Measurements from ENCODE around the gene TRIP12.
A peak's percentile ranks its signal among the peaks of the same experiment; 100 is the strongest.
"Not testable (repeated sequence)": the region's sequence is repeated elsewhere in the genome, so short reads cannot be mapped to it uniquely, and the experiment has no call there.

TRIP12 gene

DNA sequence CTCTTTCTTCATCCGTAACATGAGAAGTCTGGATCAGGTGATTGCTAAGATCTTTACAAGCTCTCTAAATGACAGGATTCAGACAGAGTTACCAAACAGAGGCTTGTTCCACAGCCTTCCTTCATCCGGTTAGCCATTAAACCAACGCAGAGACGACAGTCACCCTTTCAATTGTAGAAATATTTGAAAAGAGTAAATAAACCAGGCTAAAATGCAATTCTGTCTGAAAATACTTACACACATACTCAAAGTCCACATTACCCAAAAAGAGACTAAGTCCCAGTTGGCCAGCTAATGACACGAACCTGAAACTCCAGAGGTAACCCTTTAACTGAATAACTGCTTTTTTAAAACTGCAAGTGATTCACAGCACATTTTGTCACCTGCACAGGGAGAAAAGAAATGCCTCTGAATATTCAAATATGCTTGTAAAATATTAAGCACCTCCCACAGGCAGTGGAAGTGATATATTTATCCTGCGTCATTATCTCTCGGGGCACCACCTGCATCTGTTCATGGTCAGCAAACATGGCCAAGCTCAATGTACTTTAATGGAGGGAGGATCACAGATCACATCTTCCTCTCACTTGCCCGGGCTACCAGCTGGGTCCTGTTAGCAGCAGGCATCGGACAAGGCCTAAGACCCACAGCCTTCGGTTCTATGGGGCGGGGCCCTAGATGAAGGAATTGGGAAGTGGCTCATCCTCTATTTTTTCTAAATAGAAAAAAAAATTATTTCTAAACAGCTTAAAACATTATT, 168.7 kb downstream of the TRIP12 start:
- no peak for DNase-seq

GRCh38 chr2:229749779-229750178, 172.0 kb downstream of the TRIP12 start:
- no peak for DNase-seq

- DNase-seq = no peak
Measured at GRCh38 chr2:229748950-229749349, 172.9 kb downstream of the TRIP12 start.

DNA sequence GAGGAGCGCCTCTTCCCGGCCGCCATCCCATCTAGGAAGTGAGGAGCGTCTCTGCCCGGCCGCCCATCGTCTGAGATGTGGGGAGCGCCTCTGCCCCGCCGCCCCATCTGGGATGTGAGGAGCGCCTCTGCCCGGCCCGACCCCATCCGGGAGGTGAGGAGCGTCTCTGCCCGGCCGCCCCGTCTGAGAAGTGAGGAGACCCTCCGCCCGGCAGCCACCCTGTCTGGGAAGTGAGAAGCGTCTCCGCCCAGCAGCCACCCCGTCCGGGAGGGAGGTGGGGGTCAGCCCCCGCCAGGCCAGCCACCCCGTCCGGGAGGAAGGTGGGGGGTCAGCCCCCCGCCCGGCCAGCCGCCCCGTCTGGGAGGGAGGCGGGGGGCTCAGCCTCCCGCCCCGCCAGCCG, 179.1 kb downstream of the TRIP12 start:
- DNase-seq = not testable (repeated sequence)

- no peak for DNase-seq
Measured at GRCh38 chr2:229740279-229740678, 181.5 kb downstream of the TRIP12 start.

GRCh38 chr2:229738024-229738625, 183.7 kb downstream of the TRIP12 start:
- DNase-seq = no peak

DNA sequence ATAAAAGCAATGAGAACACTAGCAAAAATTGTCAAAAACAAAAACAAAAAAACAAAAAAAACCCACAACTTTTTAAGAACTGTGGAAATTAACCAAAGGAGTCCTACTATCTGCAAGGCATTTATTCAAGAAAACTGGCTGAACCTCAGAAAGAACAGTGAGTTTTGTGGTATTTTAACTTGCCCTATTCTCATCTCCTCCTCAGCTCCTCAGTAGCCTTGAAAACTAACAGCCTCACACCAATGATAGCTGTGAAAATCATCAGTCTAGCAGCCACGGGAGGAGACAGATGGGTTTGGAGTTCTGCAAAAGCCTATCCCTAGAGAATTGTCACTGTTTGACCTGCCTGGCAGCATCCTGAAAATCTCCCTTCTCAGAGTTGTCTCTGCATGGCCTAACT, 187.4 kb downstream of the TRIP12 start:
- no peak for DNase-seq

DNA sequence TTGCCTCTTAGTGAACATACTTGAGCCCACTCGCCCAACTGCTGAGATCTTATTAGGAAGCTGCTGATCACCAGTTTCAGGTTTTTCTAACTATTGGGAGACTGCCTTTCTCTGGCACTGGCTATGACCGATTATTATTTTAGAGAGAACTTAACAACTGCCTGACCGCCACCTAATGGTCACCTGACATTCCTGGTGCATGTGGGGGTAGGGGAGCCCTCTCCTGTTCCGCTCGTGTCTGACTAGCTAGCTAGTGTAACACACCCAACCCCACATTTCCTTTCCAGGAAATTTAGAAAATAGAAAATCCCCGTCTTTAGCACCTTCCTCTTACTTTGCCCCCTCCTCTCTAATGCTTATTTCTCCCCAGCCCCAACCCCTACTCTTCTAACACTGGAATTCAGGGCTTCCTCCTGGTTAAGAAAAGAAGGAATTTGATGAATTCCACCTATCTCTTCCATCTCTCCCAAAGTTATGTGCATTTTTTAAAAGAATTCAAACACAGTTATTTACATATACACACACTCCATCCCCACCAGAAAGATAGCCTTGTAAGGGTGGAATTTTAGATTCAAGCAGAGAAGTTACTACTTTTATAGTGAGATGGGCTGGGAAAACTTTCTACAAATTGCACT, 188.1 kb downstream of the TRIP12 start:
- DNase-seq = no peak

GRCh38 chr2:229732897-229733296, 188.9 kb downstream of the TRIP12 start:
- no peak for DNase-seq

DNA sequence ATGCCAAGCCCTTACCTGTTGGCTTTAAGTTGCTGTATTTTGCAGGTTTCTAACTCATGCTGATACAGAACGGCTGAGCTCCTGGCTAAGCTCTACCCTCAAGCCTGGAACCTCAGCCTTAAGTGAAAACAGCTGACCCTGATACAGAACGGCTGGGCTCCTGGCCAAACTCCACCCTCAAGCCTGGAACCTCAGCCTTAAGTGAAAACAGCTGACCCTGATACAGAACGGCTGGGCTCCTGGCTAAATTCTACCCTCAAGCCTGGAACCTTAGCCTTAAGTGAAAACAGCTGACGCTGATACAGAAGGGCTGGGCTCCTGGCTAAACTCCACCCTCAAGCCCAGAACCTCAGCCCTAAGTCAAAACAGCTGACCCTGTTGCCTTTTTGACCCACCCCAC, 189.9 kb downstream of the TRIP12 start:
- DNase-seq = no peak

GRCh38 chr2:229731363-229731762, 190.4 kb downstream of the TRIP12 start:
- DNase-seq = no peak

DNA sequence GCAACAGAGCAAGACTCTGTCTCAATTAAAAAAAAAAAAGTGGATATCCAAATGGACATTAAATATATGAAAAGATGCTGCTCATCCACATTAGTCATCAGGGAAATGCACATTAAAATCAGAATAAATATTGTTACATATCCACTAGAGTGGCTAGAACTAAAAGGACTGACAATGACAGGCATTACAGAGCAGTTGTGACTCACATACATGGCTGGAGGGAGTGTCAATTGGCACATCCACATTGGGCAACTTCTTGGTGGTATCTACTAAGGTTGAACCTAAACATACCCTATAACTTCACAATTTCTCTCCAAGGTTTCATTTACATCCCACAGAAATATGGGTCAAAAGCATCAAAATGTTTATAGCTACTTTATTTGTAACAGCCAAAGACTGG, 193.4 kb downstream of the TRIP12 start:
- DNase-seq = no peak

GRCh38 chr2:229726643-229727042, 195.2 kb downstream of the TRIP12 start:
- no peak for DNase-seq

GRCh38 chr2:229725716-229726574, 195.9 kb downstream of the TRIP12 start:
- DNase-seq = no peak

- DNase-seq = not testable (repeated sequence)
Measured at GRCh38 chr2:229723192-229723591, 198.6 kb downstream of the TRIP12 start.

- no peak for DNase-seq
Measured at GRCh38 chr2:229719926-229720647, 201.7 kb downstream of the TRIP12 start.

GRCh38 chr2:229718057-229718456, 203.8 kb downstream of the TRIP12 start:
- DNase-seq = no peak

DNA sequence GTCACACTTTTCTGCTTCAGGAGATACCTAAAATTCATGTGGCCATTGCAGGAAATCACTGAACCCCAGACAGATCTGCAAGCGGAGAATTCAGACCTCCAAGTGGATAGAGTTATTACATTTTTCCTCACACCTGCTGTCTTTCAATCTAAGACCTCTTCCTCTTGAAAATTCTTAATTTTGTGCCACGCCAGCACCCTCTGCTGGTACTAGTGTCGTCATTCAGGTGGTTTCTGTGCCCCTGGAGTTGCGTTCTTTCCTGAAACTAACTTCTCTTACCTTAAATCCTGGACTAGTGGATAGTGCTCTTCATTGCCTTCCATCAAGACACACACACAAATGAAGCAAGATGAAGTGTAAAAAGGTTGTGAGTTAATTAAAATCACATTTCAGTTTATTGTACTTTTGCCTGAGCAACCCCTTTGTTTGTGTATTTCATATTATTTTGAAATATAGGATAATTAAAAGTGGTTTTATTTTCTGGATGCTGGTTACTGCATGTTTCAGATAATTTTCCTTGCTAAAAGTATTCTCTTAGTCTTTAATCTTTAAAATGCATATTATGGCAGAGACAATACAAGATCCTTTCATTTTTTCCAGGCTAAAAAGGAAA, 205.8 kb downstream of the TRIP12 start:
- peak; percentile 13 for DNase-seq

- peak; percentile 17 for DNase-seq
Measured at GRCh38 chr2:229714736-229715541, 206.9 kb downstream of the TRIP12 start.

DNA sequence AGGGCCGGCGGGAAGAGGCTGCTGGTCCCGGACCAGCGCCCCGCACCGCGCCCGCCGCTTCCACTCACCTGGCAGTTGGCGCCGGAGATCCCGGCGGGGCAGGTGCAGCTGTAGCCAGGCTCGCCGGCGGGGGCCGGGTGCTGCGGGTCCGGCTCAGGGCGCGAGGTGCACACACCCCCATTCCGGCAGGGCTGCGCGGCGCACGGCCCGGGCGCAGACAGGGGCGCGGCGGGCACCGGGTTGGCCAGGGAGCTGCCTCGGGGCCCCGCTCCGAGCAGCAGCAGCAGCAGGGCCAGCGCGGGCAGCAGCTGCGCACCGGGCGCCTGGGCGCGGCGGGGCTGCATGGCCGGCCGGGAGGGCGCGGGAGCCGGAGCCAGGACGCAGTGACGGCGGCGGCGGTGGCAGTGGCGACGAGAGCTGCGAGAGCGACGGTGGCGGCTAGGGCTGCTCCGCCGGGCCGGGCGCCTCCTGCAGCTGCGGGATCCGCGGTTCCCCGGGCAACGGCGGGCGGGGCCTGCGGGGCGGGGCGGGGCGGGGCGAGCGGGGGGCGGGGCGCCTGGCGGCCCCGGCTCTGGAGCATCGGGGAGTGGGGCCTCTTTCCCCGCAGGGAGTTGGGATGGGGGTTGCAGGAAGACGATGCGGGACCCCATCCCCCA, 207.6 kb downstream of the TRIP12 start, which contains the start of gene DNER:
TSS of gene DNER (minus strand) at position 476 of the 656 bp plus-strand sequence. CDS start at position 344, 132 bp downstream.
- DNase-seq = peak; percentile 40
